SKM-1 treated with dmso at 0.1 percent for 144 hours (cell line): Measurements from ENCODE around the gene APOBR.
"Not testable (repeated sequence)": the region's sequence is repeated elsewhere in the genome, so short reads cannot be mapped to it uniquely, and the experiment has no call there.

Source experiments
- DNase-seq: peaks from one replicate; lab custom pipeline; 2025; ENCODE audit not compliant: unreplicated experiment; lab: John Stamatoyannopoulos, UW

APOBR gene

DNA sequence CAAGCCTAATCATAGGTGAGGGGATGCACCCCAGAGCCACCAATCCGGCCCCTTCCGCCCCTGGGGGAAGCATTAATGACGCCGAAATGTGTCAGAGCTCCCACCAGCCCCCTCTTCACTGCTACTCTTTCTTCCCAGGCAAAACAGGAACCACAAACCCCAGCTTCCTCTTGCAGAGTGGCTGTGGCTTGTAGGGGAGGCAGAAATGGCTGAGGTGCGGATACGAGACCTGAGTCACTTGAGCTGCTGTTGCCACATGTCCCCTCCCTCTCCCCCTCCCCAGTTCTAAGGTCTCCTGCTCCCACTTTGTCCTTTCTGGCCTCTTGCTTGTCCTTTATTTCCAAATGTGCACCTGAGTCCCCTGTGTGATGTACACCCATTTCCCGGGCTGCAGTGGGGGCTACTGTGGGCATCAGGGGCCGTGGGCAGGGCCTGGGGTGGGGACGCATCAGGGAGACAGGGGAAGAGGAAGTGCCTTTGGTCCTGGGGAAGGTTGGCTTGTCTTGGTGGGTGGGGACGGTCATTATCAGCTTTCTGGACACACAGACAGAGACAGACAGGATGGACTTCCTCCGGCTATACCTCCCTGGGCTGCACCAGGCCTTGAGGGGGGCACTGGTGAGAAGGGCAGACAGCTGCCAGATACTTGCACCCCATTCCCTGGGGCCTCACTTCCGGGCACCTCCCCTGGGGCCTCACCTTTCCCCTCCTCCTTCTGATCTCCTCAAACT lies at the start of gene APOBR:
TSS of gene APOBR (plus strand) at position 523 of the 731 bp plus-strand sequence. CDS start at position 562, 39 bp downstream.
- DNase-seq: peak; percentile 99

GRCh38 chr16:28446388-28446787 lies 48.1 kb upstream of the APOBR start:
- DNase-seq: not testable (repeated sequence)

DNA sequence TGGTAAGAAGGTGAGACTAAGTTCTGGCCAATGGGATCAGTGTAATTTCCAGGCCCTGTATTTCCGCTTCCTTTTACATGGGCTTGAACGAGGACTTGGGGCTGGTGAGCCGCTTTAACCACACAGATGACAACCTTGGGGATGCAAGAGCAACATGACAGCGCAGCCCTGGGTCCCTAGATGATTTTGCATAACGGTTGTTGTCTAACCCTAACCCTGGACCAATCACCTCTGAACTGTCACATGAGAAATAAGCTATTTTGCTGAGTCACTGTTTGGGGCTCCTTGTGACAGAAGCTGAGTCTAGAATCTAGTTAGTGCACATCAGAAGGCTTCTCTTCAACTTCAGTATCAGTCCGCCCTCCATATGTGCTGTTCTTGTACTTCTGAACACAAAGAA lies 47.4 kb upstream of the APOBR start:
- DNase-seq: not testable (repeated sequence)

- DNase-seq: no peak
These were observed 20.7 kb upstream of the APOBR start for GRCh38 chr16:28473714-28474265.

GRCh38 chr16:28475221-28475620 lies 19.2 kb upstream of the APOBR start:
- no peak for DNase-seq

GRCh38 chr16:28477311-28477920 lies 17.0 kb upstream of the APOBR start:
- no peak for DNase-seq

DNA sequence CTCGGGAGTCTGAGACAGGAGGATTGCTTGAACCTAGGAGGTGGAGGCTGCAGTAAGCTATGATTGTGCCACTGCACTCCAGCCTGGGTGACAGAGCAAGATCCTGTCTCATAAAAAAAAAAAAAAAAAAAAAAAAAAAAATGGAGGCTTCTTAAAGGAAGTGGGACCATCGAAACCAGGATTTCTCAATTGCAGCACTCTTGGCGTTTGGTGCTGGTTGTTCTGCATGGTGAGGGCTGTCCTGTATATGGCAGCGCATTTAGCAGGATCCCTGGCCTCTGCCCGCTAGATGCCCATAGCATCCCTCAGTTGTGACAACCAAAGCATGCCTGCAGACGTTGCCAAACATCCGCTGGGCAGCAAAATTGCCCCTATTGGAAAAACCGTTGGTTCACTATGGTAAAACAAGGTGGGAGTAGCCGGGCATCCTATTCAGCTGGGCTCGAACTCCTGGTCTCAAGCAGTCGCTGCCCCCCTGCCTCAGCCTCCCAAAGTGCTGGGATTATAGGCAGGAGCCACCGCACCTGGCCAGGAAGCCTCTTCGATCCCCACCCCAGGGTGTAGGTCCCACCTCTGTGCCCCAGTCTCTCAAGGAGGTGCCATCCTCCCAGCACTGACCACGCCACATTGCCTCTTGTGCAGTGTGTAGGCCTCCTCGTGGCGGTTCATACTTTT lies 15.8 kb upstream of the APOBR start:
- no peak for DNase-seq

DNA sequence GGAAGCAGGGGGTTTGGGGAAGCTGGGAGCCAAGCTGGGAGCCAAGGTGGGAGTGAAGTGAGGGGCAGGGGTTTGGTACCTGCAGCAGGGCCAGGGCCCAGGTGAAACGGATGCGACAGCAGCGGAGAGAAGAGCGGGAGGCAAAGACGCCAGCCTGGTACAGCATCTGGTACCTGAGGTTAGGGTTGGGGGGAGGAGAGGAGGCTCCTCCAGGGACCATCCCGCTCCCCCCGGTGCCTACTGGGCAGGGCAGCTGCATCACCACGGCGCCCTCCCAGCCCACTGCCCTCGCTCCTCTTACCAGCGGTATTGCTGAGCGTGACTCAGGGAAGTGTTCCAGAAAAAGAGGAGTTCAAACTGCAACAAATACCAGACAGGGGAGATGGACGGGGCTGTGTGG lies 12.4 kb upstream of the APOBR start:
- no peak for DNase-seq

GRCh38 chr16:28483361-28483760 lies 11.1 kb upstream of the APOBR start:
- DNase-seq: not testable (repeated sequence)

- no peak for DNase-seq
These were observed 8.2 kb upstream of the APOBR start for GRCh38 chr16:28486266-28486665.

GRCh38 chr16:28491230-28491969 lies 3.0 kb upstream of the APOBR start:
- peak; percentile 75 for DNase-seq

- peak; percentile 95 for DNase-seq
These were observed 2.4 kb upstream of the APOBR start, which contains the start of gene CLN3 for GRCh38 chr16:28491970-28492474. Gene CLN3 (minus strand): TSS chr16:28492074. CDS start chr16:28491759, 315 bp downstream.

- no peak for DNase-seq
These were observed 1.9 kb upstream of the APOBR start for GRCh38 chr16:28492511-28492910.

GRCh38 chr16:28495098-28495793 lies 803 bp downstream of the APOBR start:
- DNase-seq: peak; percentile 14

- no peak for DNase-seq
These were observed 1.6 kb downstream of the APOBR start for GRCh38 chr16:28495795-28496749.

DNA sequence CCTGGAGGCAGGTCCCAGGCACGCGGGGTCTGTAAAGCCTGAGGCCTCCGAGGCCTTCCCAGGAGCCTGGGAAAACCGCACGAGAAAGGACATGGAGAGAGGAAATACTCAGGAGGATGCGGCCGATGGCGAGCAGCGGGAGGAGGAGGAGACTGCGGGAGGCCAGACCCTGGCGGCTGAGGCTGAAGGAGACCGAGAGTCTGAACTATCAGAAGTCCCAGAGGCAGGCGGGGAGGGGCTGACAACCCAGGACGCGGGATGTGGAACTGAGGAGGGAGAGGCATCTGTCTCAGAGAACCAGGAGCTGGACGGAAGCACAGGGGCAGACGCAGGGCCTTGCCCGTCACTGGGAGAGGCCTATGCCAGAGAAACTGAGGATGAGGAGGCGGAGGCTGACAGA lies 2.4 kb downstream of the APOBR start:
- DNase-seq: no peak

- no peak for DNase-seq
These were observed 2.9 kb downstream of the APOBR start for GRCh38 chr16:28497386-28497785.

DNA sequence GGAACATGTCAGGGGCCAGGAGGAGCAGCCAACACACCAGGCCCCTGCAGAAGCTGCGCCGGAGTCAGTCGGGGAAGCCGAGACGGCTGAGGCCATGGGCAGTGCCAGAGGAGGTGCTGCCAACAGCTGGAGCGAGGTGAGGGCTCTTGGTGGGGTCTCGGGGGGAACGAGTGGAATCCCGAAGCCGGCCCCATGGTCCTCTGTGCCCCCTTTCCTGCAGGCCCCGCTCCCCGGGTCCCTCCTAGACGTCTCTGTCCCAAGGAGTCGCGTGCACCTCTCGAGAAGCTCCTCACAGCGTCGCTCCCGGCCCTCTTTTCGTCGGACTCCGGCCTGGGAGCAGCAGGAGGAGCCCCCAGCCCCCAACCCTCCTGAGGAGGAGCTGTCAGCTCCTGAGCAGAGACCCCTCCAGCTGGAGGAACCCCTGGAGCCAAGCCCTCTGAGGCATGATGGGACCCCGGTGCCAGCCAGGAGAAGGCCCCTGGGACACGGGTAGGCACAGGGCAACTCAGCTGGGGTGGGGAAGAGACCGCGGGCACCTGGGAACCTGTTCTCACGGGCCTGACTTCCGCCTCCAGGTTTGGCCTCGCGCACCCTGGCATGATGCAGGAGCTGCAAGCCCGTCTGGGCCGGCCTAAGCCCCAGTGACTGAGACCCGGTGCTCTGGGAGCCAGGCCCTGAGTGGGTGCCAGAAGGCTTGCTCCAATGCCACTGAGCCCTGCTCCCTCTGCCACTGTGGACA lies 3.6 kb downstream of the APOBR start:
- no peak for DNase-seq
